BLaER1 (cell line): ENCODE results near the gene MDM4.

ENCODE experiments used
- H3K27ac ChIP-seq: shearing (Covaris generic); formaldehyde crosslinking; 2 replicates; pipeline ENCODE4 v1.8.1; 2022
- H3K27me3 ChIP-seq: shearing (Covaris generic); formaldehyde crosslinking; 2 replicates; pipeline ENCODE4 v1.8.1; 2022
- H3K36me3 ChIP-seq: shearing (Covaris generic); formaldehyde crosslinking; 2 replicates; pipeline ENCODE4 v1.8.1; 2022
- H3K4me1 ChIP-seq: shearing (Covaris generic); formaldehyde crosslinking; 2 replicates; pipeline ENCODE4 v1.8.1; 2022
- H3K4me2 ChIP-seq: shearing (Covaris generic); formaldehyde crosslinking; 2 replicates; pipeline ENCODE4 v1.8.1; 2022
- H3K4me3 ChIP-seq: shearing (Covaris generic); formaldehyde crosslinking; 2 replicates; pipeline ENCODE4 v1.8.1; 2022
- H3K9ac ChIP-seq: shearing (Covaris generic); formaldehyde crosslinking; 2 replicates; pipeline ENCODE4 v1.8.1; 2022
- H3K9me3 ChIP-seq: shearing (Covaris generic); formaldehyde crosslinking; 2 replicates; pipeline ENCODE4 v1.8.1; 2022
- H4K20me1 ChIP-seq: shearing (Covaris generic); formaldehyde crosslinking; 2 replicates; pipeline ENCODE4 v1.8.1; 2022
- Cebpa-rat ChIP-seq: shearing (Covaris generic); IDR thresholded peaks from 2 replicates; pipeline ENCODE4 v1.8.1; 2022

The MDM4 gene

GRCh38 chr1:204491655-204492054 lies 24.6 kb upstream of the MDM4 start:
- Histone ChIP-seq H3K4me1 (peaks cover 71% of the 10 kb centered on the region), H3K4me2 (peak overlapping the region; percentile 100), H3K27ac (0 out of 2 replicates have a peak overlapping the region, but pooled peaks have one; percentile 97)

GRCh38 chr1:204493145-204493983 lies 22.8 kb upstream of the MDM4 start:
- peak overlapping the region; percentile 97 for H3K27ac ChIP-seq
- TF ChIP-seq Cebpa-rat = no peak
- peak overlapping the region; percentile 93 for H3K9ac ChIP-seq
- H3K4me3 ChIP-seq = peak overlapping the region; percentile 88
- H4K20me1 ChIP-seq = peaks cover 39% of the 10 kb centered on the region
- peak overlapping the region; percentile 100 for H3K4me2 ChIP-seq
- H3K27me3 ChIP-seq = no peaks in the 10 kb centered on the region
- no peaks in the 10 kb centered on the region for H3K9me3 ChIP-seq
- H3K4me1 ChIP-seq = peaks cover 78% of the 10 kb centered on the region
- peaks cover 21% of the 10 kb centered on the region for H3K36me3 ChIP-seq

More at GRCh38 chr1:204491655-204492054, 24.6 kb upstream of the MDM4 start:
- Histone ChIP-seq H3K27me3 (no peaks in the 10 kb centered on the region), H3K9me3 (no peaks in the 10 kb centered on the region), H3K9ac (peak overlapping the region; percentile 93; the same call in 1 of the 2 replicates), H4K20me1 (peaks cover 39% of the 10 kb centered on the region), H3K4me3 (no peak overlapping the region; the same call in 1 of the 2 replicates), H3K36me3 (peaks cover 34% of the 10 kb centered on the region)
- no peak for TF ChIP-seq Cebpa-rat

- H3K4me3 ChIP-seq = peak overlapping the region; percentile 88
Observed at GRCh38 chr1:204493984-204494280, 22.3 kb upstream of the MDM4 start.

GRCh38 chr1:204494281-204495077 lies 21.7 kb upstream of the MDM4 start, which contains the start of gene PIK3C2B:
Gene PIK3C2B, minus strand, starts transcription at chr1:204494805. Its CDS starts 25,003 bp downstream, at chr1:204469802.
- Histone ChIP-seq H4K20me1 (peaks cover 39% of the 10 kb centered on the region), H3K4me3 (peak within 1 kb of the TSS; percentile 88), H3K4me1 (peaks cover 84% of the 10 kb centered on the region), H3K9ac (peak within 1 kb of the TSS; percentile 93), H3K9me3 (no peaks in the 10 kb centered on the region), H3K27me3 (no peaks in the 10 kb centered on the region), H3K36me3 (peaks cover 10% of the 10 kb centered on the region), H3K4me2 (peak within 1 kb of the TSS; percentile 100), H3K27ac (peak within 1 kb of the TSS; percentile 97)
- TF ChIP-seq Cebpa-rat = no peak

More at GRCh38 chr1:204493984-204494280, 22.3 kb upstream of the MDM4 start:
- TF ChIP-seq Cebpa-rat = no peak
- Histone ChIP-seq H3K4me1 (peaks cover 84% of the 10 kb centered on the region), H3K27ac (peak overlapping the region; percentile 97), H3K36me3 (peaks cover 15% of the 10 kb centered on the region), H3K27me3 (no peaks in the 10 kb centered on the region), H3K9me3 (no peaks in the 10 kb centered on the region), H3K4me2 (peak overlapping the region; percentile 100), H3K9ac (peak overlapping the region; percentile 93), H4K20me1 (peaks cover 39% of the 10 kb centered on the region)

GRCh38 chr1:204495078-204495753 lies 21.0 kb upstream of the MDM4 start:
- no peak for TF ChIP-seq Cebpa-rat
- Histone ChIP-seq H3K27me3 (no peaks in the 10 kb centered on the region), H3K4me3 (peak overlapping the region; percentile 88), H3K4me2 (peak overlapping the region; percentile 100), H3K4me1 (peaks cover 79% of the 10 kb centered on the region), H3K9me3 (no peaks in the 10 kb centered on the region), H3K36me3 (peaks cover 3% of the 10 kb centered on the region), H4K20me1 (peaks cover 31% of the 10 kb centered on the region), H3K9ac (peak overlapping the region; percentile 93), H3K27ac (peak overlapping the region; percentile 97)

- H3K4me1 ChIP-seq = peaks cover 74% of the 10 kb centered on the region
- peak overlapping the region; percentile 100 for H3K4me2 ChIP-seq
- TF ChIP-seq Cebpa-rat = no peak
- H3K27me3 ChIP-seq = no peaks in the 10 kb centered on the region
- no peaks in the 10 kb centered on the region for H3K9me3 ChIP-seq
- no peaks in the 10 kb centered on the region; the same call in 1 of the 2 replicates for H3K36me3 ChIP-seq
- 0 out of 2 replicates have a peak overlapping the region, but pooled peaks have one; percentile 93 for H3K9ac ChIP-seq
- peaks cover 26% of the 10 kb centered on the region for H4K20me1 ChIP-seq
- peak overlapping the region; percentile 88 for H3K4me3 ChIP-seq
- 0 out of 2 replicates have a peak overlapping the region, but pooled peaks have one; percentile 97 for H3K27ac ChIP-seq
Observed at GRCh38 chr1:204495777-204496176, 20.4 kb upstream of the MDM4 start.

- Histone ChIP-seq H3K4me1 (peaks cover 61% of the 10 kb centered on the region), H3K9me3 (no peaks in the 10 kb centered on the region), H3K4me2 (peak overlapping the region; percentile 38), H3K4me3 (no peak overlapping the region), H3K36me3 (no peaks in the 10 kb centered on the region), H4K20me1 (no peaks in the 10 kb centered on the region), H3K9ac (no peak overlapping the region), H3K27me3 (no peaks in the 10 kb centered on the region), H3K27ac (no peak overlapping the region)
- TF ChIP-seq Cebpa-rat = no peak
Observed at GRCh38 chr1:204498981-204499380, 17.2 kb upstream of the MDM4 start.

- Histone ChIP-seq H3K4me3 (no peak overlapping the region), H3K27me3 (no peaks in the 10 kb centered on the region), H3K4me2 (peak overlapping the region; percentile 38), H3K27ac (no peak overlapping the region), H3K9ac (no peak overlapping the region), H3K9me3 (no peaks in the 10 kb centered on the region), H4K20me1 (no peaks in the 10 kb centered on the region), H3K36me3 (no peaks in the 10 kb centered on the region), H3K4me1 (peaks cover 69% of the 10 kb centered on the region)
- no peak for TF ChIP-seq Cebpa-rat
Observed at GRCh38 chr1:204499511-204500468, 16.4 kb upstream of the MDM4 start.
